Glomerular visceral epithelial cell (primary cell): ENCODE results near the gene TOP2A.
A peak's percentile ranks its signal among the peaks of the same experiment; 100 is the strongest.

Experiments
- DNase-seq: peaks from one replicate; pipeline ENCODE4 v3.0.0-alpha.2; 2016; ENCODE audit errors: extremely low spot score

Gene TOP2A

DNA sequence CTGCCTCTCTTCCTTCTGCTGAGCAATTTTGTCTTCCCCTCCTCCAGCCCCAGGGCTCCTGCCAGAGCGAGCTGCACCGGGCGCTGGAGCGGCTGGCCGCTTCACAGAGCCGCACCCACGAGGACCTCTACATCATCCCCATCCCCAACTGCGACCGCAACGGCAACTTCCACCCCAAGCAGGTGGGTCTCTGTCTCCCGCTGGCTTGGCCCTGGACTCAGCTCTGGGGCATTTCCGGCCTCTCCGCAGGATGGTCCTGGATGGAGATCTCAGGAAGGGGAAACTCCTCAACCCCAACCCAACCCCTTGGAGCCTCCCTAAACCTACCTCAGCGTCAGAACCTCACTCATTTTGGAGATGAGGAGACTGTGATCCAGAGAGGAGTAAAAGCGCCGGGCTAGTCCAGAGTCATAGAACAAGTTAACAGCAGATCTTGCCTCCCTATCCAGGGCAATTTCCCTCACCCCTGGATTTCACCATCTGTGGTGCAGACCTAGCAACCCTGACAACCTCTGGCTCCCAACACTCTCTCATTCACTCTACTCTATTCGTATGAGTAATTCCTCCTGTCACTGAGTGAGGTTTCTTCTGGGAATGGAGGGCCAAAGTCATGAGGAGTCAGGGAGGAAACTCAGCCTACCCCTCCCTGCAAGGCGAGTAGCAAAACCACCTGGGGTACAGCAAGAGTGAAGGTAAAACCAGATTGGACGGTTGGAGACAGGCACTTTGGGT lies 36.4 kb upstream of the TOP2A start:
- DNase-seq: no peak

DNA sequence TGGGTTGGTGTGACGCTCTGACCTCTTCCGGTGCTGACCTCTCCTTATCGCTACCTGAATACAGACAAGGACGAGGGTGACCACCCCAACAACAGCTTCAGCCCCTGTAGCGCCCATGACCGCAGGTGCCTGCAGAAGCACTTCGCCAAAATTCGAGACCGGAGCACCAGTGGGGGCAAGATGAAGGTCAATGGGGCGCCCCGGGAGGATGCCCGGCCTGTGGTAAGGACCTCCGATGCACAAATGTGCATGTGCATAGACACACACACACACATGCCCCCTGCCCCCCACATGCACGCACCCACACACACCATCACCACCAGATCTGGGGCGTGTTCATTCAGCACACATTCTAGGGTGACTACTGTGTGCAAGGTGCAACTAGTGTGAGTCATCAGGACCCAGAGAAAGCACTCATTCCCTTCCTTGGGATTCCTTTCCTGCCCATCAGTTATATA lies 35.3 kb upstream of the TOP2A start:
- DNase-seq: no peak

DNA sequence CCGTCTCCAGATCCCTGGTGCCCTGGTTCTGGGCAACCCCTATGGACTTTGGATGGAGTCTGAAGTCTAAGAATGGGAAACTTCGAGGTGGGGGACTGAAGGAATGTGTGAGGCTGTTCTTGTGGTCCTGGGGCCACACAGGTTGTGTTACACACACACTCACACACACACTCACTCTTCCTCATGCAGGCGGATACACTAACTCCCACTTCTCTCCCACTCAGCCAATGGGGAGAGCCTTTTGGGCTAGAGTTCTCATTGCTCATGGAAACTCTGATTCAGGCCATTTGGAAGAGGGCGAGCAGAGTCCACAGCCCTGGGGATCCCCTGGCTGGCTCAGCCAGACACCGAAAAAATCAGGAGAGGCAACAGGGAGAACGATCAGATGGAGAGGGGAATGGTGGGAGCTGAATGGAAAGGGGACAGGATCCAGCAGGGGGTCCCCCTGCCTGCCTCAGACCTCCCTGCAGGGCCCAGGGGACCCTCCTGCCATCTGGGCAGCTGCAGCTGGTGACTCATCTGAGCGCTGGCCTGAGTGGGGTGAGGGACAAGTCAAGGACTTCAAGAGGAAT lies 34.6 kb upstream of the TOP2A start:
- no peak for DNase-seq

DNA sequence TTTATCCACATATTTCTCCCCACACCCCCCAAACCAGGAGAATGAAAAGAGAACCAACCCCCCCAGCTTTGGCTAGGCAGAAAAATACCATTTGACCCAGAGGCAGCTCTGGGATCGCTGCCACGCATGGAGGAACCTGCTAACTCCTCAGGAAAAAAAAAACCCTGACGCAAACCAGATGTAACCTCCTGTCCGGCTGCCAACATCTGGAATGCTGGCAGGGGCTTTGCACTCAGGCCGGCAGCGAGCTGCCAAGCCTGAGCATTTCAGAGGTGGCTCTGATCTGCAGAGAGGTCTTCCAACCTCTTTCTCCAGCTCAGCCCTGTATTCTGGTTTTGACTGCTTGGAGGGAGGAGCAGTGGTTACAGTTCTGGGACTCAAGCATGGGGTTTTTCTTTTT lies 33.7 kb upstream of the TOP2A start:
- DNase-seq: no peak

DNA sequence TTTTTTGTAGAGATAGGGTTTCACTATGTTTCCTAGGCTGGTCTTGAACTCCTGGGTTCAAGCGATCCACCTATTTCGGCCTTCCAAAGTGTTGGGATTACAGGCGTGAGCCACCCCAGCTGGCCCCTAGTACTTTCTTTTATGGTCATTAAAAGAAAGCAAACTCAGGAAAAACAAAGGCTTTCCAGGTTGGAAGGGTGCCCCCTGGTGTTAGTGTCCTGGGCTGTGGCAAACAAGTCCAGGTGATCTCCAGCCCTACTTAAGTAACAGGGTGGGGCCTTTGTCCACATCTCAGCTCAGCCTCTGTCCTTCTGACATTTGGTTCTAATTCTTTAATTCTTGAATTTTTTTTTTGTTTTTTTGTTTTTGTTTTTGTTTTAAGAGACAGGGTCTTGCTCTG lies 32.5 kb upstream of the TOP2A start:
- DNase-seq: no peak

DNA sequence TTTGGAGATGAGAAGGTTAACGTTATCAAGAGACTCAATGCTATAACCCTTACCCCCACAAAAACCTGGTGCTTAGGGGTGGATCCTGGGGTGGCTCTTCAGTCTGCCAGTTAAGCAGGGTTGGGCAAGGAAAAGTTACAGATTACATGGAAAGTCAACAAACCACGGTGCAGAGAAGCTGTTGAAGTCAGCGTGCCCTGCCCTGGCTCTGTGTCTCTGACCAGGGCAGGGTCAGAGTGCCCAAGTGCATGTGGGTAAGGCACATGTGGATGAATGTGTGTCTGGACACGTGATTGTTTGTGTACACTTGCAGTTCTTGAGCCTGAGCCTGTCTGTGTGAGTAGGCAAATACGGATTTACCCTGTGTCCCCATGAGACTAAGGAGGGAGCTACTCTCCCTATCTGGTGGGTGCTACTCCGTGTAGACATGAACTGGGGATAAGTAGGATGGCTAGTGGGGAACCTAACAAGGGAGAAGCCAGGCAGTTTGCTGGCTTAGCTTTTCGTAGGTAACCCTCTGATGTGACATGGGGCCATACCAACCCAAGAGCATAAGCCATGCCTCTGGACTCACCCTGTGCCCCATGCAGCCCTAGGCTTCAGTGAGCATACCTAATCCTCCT lies 31.1 kb upstream of the TOP2A start:
- peak; percentile 49 for DNase-seq

DNA sequence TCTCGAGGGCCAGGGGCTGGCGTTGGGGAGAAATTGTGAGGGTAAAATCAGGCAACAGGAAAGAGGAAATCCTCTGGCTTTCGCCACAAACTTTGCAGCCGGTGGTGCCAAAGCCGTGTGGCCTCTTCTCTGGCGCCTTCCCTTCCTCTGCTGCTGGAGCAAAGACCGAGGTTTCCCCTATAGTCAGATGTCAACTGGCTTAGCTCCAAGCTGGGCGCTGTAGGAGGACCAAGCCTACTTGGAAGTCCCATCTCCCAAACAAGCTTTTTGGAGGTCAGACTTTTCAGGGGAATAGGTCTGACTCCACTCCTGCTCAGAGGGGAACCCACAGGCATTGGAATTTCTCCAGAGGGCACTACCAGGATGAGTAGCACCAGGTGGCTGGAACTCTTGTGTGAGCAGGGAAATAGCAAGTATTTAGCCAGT lies 30.5 kb upstream of the TOP2A start:
- peak; percentile 52 for DNase-seq

DNA sequence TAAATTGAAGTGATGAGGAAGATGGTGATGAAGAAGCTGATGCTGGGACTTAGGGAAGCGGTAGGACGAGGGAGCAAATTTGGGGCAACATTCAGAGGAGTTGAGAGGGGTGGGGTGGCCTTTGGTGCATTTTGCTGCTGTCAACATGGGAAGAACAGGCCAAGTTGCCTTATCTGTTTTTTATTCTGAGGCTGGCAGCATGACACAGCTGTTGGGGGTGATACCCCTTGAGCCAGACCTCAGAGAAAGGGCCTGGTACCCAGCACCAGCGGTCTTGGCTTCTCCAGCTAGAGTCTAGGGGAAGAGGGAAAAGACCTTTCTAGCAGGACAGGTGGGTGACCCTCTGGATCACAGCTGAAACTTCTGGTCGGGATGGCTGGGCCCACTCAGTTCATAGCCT lies 30.1 kb upstream of the TOP2A start:
- DNase-seq: no peak

DNA sequence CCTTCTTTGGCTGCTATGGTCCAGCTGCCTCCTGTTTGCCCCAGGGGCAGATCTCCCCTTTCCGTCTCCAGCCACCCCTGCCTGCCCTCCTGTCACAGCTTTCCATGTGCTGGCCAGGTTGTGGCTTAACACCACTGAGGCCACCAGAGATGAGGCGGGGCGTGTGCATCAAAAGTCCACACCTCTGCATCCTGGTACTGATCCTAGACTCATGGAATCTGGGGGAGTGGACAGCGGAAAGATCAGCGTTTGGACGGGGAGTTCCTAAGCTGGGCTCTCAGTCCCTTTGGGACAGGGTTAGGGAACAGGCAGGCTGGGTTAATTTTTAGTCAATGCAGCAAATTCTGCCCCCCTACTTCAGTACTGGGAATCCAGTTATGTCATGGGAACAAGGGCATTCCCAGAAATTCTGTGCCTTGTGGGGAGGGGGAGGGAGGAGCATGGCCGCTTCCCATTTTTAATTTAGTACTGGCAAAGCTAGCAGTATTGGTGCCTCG lies 29.5 kb upstream of the TOP2A start:
- no peak for DNase-seq

DNA sequence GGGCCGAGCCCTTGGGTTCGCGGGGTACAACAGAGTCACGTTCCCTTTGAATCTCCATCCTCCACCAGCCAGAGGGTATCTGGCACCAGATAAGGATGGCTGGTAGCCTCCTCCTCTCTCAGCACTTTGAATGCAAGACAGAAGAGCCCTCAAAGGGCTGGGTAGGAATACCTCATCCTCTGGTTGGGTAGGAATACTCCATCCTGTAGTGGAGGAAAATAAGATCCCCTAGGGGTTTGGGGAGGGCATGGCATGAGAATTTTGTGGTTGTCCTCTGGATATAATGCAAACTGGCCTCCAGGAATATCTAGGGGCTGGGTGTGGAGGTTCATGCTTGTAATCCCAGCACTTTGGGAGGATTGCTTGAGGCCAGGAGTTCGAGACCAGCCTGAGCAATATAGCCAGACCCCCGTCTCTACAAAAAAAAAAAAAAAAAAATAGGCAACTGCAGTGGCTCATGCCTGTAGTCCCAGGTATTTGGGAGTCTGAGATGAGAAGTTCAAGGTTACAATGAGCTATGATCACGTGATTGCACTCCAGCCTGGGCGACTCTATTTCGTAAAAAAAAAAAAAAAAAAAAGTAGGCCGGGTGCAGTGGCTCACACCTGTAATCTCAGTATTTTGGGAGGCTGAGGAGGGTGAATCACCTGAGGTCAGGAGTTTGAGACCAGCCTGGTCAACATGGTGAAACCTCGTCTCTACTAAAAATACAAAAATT lies 28.2 kb upstream of the TOP2A start:
- DNase-seq: peak; percentile 25

DNA sequence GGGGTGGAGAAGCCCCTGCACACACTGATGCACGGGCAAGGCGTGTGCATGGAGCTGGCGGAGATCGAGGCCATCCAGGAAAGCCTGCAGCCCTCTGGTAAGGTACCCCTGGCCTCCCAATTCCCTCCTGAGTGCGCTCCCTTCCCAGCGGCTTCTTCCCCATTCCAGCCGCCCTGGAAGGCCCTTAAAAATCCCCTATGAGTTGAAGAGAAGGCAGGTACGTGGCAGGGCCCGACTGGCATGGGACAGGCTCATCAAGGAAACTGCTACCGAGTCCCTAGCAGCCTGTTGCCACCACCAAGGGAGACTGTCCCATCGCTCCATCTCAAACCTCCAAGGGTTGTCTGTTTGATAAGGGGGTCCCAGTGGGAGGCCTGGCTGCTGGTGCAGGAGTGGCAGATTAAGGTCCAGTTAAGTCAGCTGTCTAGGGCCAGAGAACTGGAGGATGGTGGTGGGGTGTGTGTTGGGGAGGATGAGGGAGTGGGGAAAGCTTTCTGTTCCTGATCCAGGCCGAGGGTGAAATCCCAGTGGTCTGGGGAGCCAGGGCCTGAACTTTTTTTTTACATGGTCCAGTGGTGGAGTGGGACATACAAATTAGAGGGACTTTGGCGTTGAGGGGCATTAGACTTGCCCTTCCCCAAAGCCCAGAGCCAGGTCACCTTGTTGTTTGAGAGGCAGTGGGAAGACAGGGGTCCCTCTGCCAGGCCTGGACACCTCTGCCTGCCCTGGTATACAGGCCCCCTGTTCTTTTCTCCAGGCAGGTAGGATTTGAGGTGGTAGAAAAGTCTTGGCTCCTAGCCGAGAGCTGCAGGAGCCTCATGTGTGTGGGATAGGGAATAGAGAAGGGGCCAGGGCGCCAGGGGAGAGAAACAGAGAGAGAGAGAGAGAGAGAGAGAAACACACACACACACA lies 26.5 kb upstream of the TOP2A start:
- DNase-seq: peak; percentile 20

DNA sequence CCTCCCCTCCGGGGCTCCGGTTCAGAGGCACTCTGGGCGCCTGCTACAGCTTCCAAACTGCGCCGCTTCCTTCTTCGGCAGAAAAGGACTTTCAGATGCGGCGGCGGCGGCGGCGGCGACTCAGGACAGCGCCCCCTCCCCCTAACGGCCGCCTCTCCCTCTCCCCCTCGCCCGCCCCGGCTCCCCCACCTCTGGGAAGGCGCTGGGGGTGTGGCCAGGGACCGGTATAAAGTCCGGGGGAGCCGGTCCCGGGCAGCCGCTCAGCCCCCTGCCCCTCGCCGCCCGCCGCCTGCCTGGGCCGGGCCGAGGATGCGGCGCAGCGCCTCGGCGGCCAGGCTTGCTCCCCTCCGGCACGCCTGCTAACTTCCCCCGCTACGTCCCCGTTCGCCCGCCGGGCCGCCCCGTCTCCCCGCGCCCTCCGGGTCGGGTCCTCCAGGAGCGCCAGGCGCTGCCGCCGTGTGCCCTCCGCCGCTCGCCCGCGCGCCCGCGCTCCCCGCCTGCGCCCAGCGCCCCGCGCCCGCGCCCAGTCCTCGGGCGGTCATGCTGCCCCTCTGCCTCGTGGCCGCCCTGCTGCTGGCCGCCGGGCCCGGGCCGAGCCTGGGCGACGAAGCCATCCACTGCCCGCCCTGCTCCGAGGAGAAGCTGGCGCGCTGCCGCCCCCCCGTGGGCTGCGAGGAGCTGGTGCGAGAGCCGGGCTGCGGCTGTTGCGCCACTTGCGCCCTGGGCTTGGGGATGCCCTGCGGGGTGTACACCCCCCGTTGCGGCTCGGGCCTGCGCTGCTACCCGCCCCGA lies 25.7 kb upstream of the TOP2A start, which contains the start of gene IGFBP4:
IGFBP4 (plus strand) TSS at position 255 of the 792 bp plus-strand sequence; CDS start at position 541, 286 bp downstream.
- peak; percentile 74 for DNase-seq

DNA sequence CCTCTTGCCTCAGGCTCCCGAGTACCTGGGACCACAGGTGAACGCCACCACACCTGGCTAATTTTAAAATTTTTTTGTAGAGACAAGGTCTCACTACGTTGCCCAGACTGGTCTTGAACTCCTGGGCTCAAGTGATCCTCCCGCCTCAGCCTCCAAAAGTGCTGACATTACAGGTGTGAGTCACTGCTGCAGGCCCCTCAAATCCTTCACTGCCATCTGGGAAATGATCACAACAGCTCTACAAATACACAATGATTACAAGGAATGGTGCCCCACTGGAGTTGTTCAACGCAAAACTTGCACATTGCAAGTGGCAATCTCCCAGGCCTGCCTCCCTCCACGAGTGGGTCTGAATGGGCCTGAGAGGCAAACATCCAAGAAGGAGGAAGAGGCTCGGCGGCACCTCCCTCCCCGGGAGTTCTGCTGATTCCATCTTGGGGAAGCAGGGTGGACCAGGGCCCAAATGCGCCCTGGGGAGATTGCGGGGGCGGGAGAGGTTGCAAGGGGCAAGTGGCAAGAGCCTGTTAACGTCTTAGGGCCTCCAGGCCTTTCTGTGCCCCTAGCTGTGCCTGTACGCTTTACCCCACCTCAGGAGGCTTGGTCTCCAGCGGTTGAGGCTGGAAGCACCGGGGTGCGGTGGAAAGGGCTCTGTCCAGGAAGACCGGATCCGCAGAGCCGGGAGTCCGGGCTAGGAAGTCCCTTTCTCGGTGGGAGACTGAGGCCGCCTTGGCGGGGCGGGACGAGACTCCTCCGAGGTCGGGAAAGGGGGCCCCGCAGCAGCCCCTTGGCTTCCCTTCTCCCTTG lies 24.9 kb upstream of the TOP2A start:
- no peak for DNase-seq

DNA sequence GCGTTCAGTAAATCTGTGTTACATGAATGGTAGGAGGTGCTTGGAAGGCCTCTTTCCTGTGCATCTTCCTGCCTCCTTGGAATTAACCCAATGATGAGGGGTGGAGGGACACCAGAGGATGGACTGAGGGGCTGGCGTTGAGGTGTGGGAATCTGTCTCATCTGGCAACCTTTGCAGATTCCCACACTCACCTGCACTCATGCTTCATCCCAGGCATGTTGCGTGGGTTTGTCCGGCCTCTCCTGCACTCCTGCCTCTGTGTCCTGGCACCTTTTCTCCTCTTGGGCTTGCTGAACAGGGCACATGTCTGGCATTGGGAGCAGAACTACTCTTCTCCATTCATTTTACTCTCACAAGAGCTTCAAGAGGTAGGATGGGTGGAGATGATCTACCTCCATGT lies 22.5 kb upstream of the TOP2A start:
- DNase-seq: no peak

DNA sequence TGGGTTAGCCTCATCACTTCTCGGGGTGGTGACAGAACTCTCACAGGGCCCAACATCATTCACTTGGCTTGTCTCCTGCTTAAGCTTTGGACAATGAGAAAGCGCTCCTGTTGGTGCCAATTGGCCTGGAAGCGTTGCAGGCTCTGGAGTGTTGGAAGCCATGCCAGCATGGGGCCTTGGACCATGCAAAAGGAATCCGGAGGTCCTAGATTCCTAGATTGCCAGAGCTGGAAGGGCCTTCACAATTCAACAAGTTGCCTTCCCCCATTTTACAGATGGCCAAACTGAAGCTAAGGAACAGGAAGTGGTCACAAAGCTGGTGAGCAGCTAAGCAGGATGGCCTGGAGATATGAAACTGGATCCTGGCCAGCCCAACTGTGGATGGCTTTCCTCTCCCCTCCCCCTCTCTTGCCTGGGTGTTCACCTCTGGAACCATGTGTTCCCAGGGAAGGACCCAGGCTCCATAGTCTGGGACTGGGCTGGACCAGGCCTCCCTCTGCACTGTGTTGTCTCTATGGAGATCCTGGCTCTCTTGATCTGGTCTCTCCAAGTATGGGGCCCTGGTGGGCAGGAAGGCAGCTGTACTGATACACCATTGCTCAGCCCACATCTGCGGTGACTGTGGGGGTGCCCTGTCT lies 19.5 kb upstream of the TOP2A start:
- DNase-seq: peak; percentile 23

DNA sequence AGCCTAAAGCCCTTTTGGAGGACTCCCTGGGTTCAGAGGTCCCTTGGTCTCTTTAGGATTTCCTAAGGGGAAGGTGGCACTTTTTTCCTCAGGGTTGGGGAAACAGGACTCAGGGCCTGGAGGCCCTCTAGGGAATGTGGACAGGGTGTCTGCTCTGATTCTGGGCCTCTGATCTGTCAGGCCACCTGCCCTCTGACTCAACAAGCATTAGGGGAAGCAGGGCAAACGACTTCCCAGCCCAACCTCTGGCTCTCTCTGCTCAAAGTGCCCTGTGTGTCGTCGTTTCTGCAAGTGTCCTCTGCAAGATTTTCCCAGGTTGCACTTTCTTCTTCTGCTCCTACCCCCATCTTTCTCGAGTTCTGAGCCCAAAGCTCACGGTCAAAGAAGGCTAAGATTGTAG lies 18.9 kb upstream of the TOP2A start:
- no peak for DNase-seq

DNA sequence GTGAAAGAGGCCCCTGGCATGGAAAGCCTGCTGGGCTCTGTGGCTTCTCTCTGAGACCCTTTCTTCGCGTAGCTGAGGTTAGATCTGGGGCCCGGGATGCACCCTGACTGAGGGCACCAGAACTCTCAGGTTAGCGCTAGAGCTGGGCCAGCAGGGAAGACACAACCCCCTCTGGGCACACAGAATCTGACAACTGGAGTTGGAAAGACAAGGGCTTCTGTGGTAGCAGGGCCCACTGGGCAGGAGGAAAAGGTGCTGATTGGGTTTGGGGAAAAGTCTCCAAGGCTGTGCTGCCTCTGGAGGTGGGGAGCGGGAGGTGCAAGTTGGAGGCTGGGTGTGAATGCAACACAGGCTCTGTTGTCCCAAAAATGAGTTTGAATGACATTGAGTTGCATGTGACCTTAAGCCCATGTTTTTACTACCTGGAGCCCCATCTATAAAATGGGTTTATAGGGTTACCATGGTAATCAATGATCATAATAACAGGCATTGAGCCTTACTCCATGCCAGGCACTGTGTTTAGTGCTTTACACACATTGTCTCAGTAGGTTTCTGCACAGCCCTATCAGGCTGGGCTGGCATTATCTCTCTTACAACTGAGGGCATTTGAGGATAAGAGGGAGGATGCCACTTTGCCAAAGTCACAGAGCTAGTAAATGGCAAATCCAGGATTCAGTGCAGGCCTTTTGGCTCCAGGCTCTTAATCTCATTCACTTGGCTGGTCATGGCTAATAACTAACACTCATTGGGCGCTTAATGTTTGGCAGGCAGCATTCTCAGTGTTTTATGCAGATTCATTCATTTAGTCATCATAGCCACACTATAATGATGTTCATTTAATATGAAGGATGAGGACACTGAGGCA lies 16.1 kb upstream of the TOP2A start:
- no peak for DNase-seq
